CD14-positive monocyte (primary cell): Measurements from ENCODE around the gene LRP6. TPM values are rescaled to one million over a fixed set of nuclear protein-coding genes. Genes with fewer than 3 reads are reported as not detected.

ENCODE experiments used
- DNase-seq, 3 donors: peaks; one replicate each; pipeline ENCODE4 v3.0.0-alpha.2; 2011 to 2022
- H2AFZ ChIP-seq: 2 replicates; pipeline ENCODE4 v1.6.0; 2012; ENCODE audit warnings: mild to moderate bottlenecking, low read depth, low read length, inconsistent platforms; ENCODE audit not compliant: insufficient read depth, poor library complexity, severe bottlenecking
- H3K27ac ChIP-seq, 2 donors: 1 replicate in 1 of 2; 2 replicates in 1 of 2; pipeline ENCODE4 v1.5.1; 2012 to 2013; ENCODE audit warnings: low read length in 2 of 2, control low read depth in 1 of 2, inconsistent platforms in 1 of 2, low read depth in 1 of 2, mild to moderate bottlenecking in 1 of 2
- H3K27me3 ChIP-seq, 2 donors: one replicate each; pipeline versions ENCODE4 v1.6.0 to v1.6.1; 2011 to 2013; ENCODE audit warnings: low read length in 2 of 2; ENCODE audit not compliant: control insufficient read depth in 2 of 2, insufficient read depth in 2 of 2
- H3K36me3 ChIP-seq, 2 donors: replicated peaks in 1 of 2; 1 replicate in 1 of 2; 2 replicates in 1 of 2; pipeline versions ENCODE4 v1.5.1 to v1.6.1; 2012 to 2013; ENCODE audit warnings: low read length in 2 of 2, control low read depth in 1 of 2, inconsistent platforms in 1 of 2, mild to moderate bottlenecking in 1 of 2; ENCODE audit not compliant: insufficient read depth in 2 of 2, control insufficient read depth in 1 of 2
- H3K4me1 ChIP-seq, 2 donors: 1 replicate in 1 of 2; 2 replicates in 1 of 2; pipeline versions ENCODE4 v1.5.1 to v1.6.1; 2012 to 2013; ENCODE audit warnings: low read length in 2 of 2, control low read depth in 1 of 2, inconsistent platforms in 1 of 2, mild to moderate bottlenecking in 1 of 2, moderate library complexity in 1 of 2; ENCODE audit not compliant: insufficient read depth in 2 of 2, control insufficient read depth in 1 of 2
- H3K4me2 ChIP-seq: replicated peaks from 2 replicates; pipeline ENCODE3; 2012; ENCODE audit warnings: low read length, moderate library complexity, mild to moderate bottlenecking; ENCODE audit not compliant: poor library complexity, severe bottlenecking; ENCODE audit errors: extremely low read depth
- H3K4me3 ChIP-seq, 3 experiments: fragments of 200-600 bp in 1 of 3; sonication (generic) in 1 of 3; replicated peaks in 1 of 3; 1 replicate in 2 of 3; 2 replicates in 1 of 3; pipeline ENCODE4 v1.5.1; 2011 to 2013; ENCODE audit warnings: low read length in 3 of 3, mild to moderate bottlenecking in 3 of 3, control low read depth in 2 of 3, low read depth in 2 of 3, inconsistent platforms in 1 of 3, moderate library complexity in 1 of 3
- H3K79me2 ChIP-seq: 2 replicates; pipeline ENCODE4 v1.6.0; 2012; ENCODE audit warnings: mild to moderate bottlenecking, control low read depth, inconsistent platforms, low read length, moderate library complexity; ENCODE audit not compliant: insufficient read depth
- H3K9ac ChIP-seq: 2 replicates; pipeline ENCODE4 v1.6.0; 2017; ENCODE audit warnings: low read length, mild to moderate bottlenecking; ENCODE audit not compliant: insufficient read depth, poor library complexity, severe bottlenecking
- H3K9me3 ChIP-seq, 2 donors: replicated peaks in 1 of 2; 1 replicate in 1 of 2; 2 replicates in 1 of 2; pipeline versions ENCODE4 v1.5.1 to v1.6.1; 2012 to 2013; ENCODE audit warnings: low read length in 2 of 2, control low read depth in 1 of 2; ENCODE audit not compliant: control insufficient read depth in 1 of 2, insufficient read depth in 1 of 2
- H4K20me1 ChIP-seq: 2 replicates; pipeline ENCODE4 v1.6.0; 2012; ENCODE audit warnings: mild to moderate bottlenecking, low read length, control low read depth, moderate library complexity; ENCODE audit not compliant: insufficient read depth
- H3K27ac Mint-ChIP-seq, 7 donors: one replicate each; pipeline ENCODE4 v1.8.0; 2020; ENCODE audit warnings: mild to moderate bottlenecking in 7 of 7, mixed read lengths in 7 of 7, moderate library complexity in 6 of 7, inconsistent platforms in 2 of 7
- H3K27me3 Mint-ChIP-seq, 3 donors: one replicate each; pipeline ENCODE4 v1.8.0; 2021 to 2022; ENCODE audit warnings: low read depth in 3 of 3, mild to moderate bottlenecking in 3 of 3, mixed read lengths in 3 of 3, moderate library complexity in 3 of 3, inconsistent platforms in 1 of 3
- H3K36me3 Mint-ChIP-seq, 2 donors: one replicate each; pipeline ENCODE4 v1.8.0; 2020; ENCODE audit warnings: mixed read lengths in 2 of 2, inconsistent platforms in 1 of 2, mild to moderate bottlenecking in 1 of 2
- H3K4me1 Mint-ChIP-seq: one replicate; pipeline ENCODE4 v1.8.0; 2020; ENCODE audit warnings: mild to moderate bottlenecking, mixed read lengths
- H3K4me3 Mint-ChIP-seq, 2 donors: one replicate each; pipeline ENCODE4 v1.8.0; 2020; ENCODE audit warnings: mild to moderate bottlenecking in 2 of 2, mixed read lengths in 2 of 2, moderate library complexity in 1 of 2
- H3K9me3 Mint-ChIP-seq, 7 donors: one replicate each; pipeline ENCODE4 v1.8.0; 2020 to 2022; ENCODE audit warnings: mixed read lengths in 7 of 7, mild to moderate bottlenecking in 6 of 7, moderate library complexity in 6 of 7, inconsistent platforms in 2 of 7
- CTCF ChIP-seq: fragments of 200-600 bp; IDR thresholded peaks from one replicate; pipeline ENCODE4 v1.8.0; 2022; ENCODE audit warnings: antibody characterized with exemption, mild to moderate bottlenecking
- WGBS: methylation state at CpG from one replicate; pipeline ENCODE4 v1.1.5; 2013; ENCODE audit warnings: missing lambda C conversion rate; ENCODE audit not compliant: insufficient coverage; 5-methylcytosine and 5-hydroxymethylcytosine counted together
- intact Hi-C, 2 donors: fragments of 100-400 bp; cut with micrococcal nuclease; formaldehyde crosslinking; loops; one replicate each; pipeline versions ENCODE4 v1.15.0 to v1.15.1; 2023
- polyA plus RNA-seq, 3 donors: library from polyadenylated mRNA; depleted of rRNA in 1 of 3; unstranded in 2 of 3; stranded (reverse) in 1 of 3; fragments of 300-500 nt in 2 of 3; fragments of >200 nt in 1 of 3; fragmentation: Illumina TruSeq in 2 of 3; gene quantifications; 1 replicate in 2 of 3; 2 replicates in 1 of 3; pipeline ENCODE4 v1.2.3, GENCODE V29; 2012 to 2021

Gene LRP6
- polyA plus RNA-seq, 3 donors: 0.08 TPM; not detected in 2

GRCh38 chr12:12182703-12183365 is 84.0 kb downstream of the LRP6 start:
- intact Hi-C loops: no loop called here
- no peaks in the 10 kb centered on the region for H3K4me1 ChIP-seq
- H3K4me3 ChIP-seq: no peak overlapping the region
- no peak for TF ChIP-seq CTCF
- H2AFZ ChIP-seq: no peak overlapping the region
- H3K27me3 Mint-ChIP-seq: peaks cover 0 to 3% (median 2%) of the 10 kb centered on the region in 3 donors
- no peak overlapping the region for H3K27ac ChIP-seq
- 100% methylated on average over 1 of the region's 1 CpG for WGBS
- no peaks in the 10 kb centered on the region for H3K4me1 Mint-ChIP-seq
- H3K9me3 ChIP-seq: no peaks in the 10 kb centered on the region
- H3K9me3 Mint-ChIP-seq: peaks cover 0 to 2% (median 0%) of the 10 kb centered on the region in 7 donors
- no peak for DNase-seq
- H3K27ac Mint-ChIP-seq: no peak overlapping the region
- H3K4me3 Mint-ChIP-seq: no peak overlapping the region
- no peaks in the 10 kb centered on the region for H3K36me3 ChIP-seq
- H3K9ac ChIP-seq: no peak overlapping the region
- no peak overlapping the region for H3K4me2 ChIP-seq
- no peaks in the 10 kb centered on the region for H4K20me1 ChIP-seq
- H3K36me3 Mint-ChIP-seq: no peaks in the 10 kb centered on the region
- H3K27me3 ChIP-seq: peaks cover 0 to 2% of the 10 kb centered on the region in 2 donors
- no peaks in the 10 kb centered on the region for H3K79me2 ChIP-seq

- H3K27me3 ChIP-seq: peaks cover 0 to 2% of the 10 kb centered on the region in 2 donors
- H4K20me1 ChIP-seq: no peaks in the 10 kb centered on the region
- no peak for DNase-seq
- Mint-ChIP-seq H3K4me3 (no peak overlapping the region), H3K4me1 (no peaks in the 10 kb centered on the region), H3K27me3 (peaks cover 0 to 5% (median 3%) of the 10 kb centered on the region in 3 donors), H3K9me3 (peaks cover 0 to 2% (median 0%) of the 10 kb centered on the region in 7 donors), H3K36me3 (no peaks in the 10 kb centered on the region), H3K27ac (no peak overlapping the region)
- H2AFZ ChIP-seq: no peak overlapping the region
- no peaks in the 10 kb centered on the region for H3K4me1 ChIP-seq
- H3K27ac ChIP-seq: no peak overlapping the region
- H3K79me2 ChIP-seq: no peaks in the 10 kb centered on the region
- H3K9me3 ChIP-seq: no peaks in the 10 kb centered on the region
- H3K4me3 ChIP-seq: no peak overlapping the region
- H3K9ac ChIP-seq: no peak overlapping the region
- no peaks in the 10 kb centered on the region for H3K36me3 ChIP-seq
- no peak for TF ChIP-seq CTCF
- H3K4me2 ChIP-seq: no peak overlapping the region
- WGBS: 100% methylated on average over 1 of the region's 1 CpG
- intact Hi-C loops: no loop called here
Observed at GRCh38 chr12:12181511-12181910, 85.3 kb downstream of the LRP6 start.
